HG02763 (cell line): ENCODE measurements around the gene CCDC60.

Source experiments
- ATAC-seq: cut with Tn5 transposase; IDR thresholded peaks from one replicate; pipeline ENCODE4 v1.9.1; 2021; ENCODE audit warnings: mild to moderate bottlenecking, moderate library complexity; ENCODE audit not compliant: unreplicated experiment

CCDC60 gene

DNA sequence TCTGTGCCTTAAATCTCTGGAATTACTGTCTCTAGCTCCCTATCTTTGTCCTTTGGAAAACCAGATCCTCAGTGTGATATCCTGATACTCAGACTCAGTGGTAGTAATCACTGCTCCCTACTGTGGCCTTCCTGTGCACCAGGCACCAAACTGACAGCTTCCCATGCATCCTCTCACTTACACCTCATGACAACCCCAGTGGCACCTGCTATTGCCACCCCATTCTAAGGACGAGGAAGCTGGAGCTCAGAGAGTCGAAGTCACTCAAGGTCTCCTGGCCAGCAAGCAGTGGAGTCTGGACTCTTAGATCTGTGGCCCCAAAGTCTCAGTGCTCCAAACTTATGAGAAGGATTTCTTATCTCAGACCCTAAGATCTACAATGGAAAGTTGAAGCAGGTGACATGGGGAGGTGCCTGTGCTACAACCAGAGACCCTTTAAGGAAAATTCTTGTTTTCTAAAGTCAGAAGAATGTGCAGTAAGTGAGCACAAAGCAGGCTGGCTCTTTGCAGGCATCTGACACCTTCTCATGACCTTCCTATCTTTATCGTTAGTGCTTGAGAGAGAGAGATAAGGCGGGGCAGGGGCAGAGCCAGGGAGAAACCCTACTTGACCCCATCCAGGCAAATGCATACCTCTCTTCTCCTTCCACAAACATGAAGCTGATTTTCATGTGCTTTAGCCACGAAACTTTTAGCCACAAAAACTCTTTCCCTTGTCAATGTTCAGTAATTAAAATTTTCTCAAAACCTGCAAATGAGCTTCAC, 47.1 kb downstream of the CCDC60 start:
- no peak for ATAC-seq

DNA sequence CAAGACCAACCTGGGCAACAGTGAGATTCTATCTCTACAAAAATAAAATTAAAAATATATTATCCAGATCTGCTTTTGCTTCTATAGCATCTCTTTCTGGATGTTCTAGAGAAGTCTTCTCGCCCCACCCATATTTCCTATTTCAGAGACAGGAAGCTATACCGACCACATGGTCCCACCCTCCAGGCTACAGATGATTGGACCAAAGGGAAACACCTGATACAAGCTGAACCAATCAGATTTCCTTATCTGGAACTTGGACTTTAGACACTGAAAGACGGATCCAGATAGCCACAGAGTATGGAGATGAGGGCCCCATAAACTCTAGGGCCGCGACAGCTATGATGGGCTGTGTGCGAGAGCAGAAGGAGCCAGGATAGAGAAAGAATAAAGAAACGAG, 48.7 kb downstream of the CCDC60 start:
- no peak for ATAC-seq

- ATAC-seq = no peak
These were observed 49.8 kb downstream of the CCDC60 start for GRCh38 chr12:119384340-119384739.

DNA sequence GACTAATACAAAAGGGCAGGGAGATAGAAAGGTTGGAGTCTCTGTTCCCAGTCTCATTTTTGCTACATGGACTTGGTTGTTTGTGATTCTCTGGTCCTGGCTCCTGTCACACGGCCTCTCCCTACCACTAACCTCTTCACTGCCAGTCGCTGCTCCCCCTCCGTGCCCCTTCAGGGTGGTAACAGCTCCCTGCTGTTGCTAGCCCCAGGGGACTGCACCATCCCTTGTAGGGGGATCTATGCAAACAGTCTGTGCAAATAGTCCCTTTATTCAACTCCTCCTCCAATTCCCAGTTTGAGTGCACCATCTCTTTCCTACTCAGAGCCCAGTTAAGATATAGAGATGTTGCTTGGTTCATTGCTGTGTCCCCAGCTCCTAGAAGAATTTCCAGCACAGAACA, 51.1 kb downstream of the CCDC60 start:
- ATAC-seq = no peak

GRCh38 chr12:119389687-119390086, 55.2 kb downstream of the CCDC60 start:
- ATAC-seq = no peak

DNA sequence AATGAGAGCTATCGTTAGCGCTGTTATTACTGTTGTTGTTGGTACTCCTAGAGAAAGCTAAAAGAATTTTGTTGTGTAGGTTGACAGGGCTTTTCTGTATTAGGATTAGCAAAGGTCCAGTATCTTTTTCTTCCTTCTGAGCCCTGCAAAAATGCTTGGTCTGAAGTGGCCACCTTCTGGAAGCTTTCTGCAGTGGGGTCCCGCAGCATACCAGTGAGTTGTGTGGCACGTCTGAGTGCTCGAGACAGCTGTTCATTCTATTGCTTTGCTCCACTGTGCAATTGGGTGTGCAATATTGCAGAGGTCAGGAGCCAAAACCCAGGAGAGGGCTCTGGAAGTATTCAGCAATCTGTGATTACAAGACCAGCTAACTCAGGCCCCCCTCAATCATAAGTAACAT, 57.1 kb downstream of the CCDC60 start:
- no peak for ATAC-seq

DNA sequence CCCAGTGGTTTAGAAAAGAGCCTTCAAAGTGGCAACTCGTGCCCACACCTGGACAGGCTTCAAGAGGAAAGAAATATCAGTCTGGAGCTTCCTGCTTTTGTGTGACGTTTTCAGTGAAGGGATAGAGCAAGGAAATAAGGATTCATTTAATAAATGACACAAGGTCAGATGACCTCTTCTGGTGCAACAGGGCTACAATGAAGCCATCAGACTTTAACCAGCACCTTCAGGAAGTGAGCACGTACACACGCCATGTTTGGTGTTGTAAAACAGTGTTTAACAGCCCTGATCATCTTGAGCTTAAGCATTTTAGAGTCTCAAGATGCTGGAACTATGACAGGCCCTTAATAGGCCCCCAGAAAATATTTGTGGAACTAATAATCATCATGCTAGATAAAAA, 59.1 kb downstream of the CCDC60 start:
- ATAC-seq = no peak

DNA sequence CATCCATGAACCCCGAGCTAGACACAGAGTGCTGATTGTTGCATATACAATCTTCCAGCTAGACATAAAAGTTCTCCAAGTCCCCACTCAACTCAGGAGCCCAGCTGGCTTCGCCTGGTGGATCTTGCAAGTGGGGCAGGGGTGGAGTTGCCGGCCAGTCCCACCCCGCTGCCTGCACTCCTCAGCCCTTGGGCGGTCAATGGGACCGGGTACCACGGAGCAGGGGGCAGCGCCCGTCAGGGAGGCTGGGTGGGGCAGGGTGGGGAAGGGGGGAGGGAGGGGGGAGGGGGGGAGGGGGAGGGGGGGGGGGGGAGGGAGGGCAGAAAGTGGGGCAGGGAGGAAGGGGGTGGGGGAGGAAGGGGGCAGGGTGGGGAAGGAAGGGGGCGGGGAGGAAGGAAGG, 63.0 kb downstream of the CCDC60 start:
- no peak for ATAC-seq

DNA sequence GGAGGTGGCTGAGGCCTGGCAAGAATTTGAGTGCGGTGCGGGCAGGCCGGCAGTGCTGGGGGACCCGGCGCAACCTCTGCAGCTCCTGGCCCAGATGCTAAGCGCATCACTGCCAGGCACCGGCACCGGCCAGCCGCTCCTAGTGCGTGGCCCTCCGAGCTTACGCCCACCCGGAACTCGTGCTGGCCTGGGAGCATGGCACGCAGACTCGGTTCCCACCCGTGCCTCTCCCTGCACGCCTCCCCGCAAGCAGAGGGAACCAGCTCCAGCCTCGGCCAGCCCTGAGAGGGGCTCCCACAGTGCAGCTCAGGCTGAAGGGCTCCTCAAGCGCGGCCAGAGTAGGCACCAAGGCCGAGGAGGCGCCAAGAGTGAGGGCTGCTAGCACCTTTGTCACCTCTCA, 63.7 kb downstream of the CCDC60 start:
- ATAC-seq = no peak

- ATAC-seq = no peak
These were observed 64.8 kb downstream of the CCDC60 start for GRCh38 chr12:119399301-119399700.

DNA sequence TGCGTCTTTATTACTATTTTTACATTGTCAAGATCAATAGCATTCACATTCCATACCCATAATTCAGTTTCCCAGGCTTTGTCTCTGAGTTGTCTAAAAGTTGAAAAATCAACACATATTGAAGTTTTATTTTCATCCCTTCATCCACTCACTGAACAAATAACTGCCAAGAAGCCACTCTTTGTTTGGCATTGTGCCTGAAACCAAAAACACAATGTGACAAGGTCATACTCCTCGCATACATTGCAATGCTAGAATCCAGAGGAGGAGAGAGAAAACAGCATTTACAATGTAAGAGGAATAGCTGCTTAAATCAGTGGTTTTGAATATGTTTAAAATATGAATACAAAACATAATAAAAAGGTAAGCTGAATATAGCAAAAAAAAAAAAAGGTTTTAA, 71.8 kb downstream of the CCDC60 start:
- no peak for ATAC-seq

GRCh38 chr12:119406811-119407210, 72.3 kb downstream of the CCDC60 start:
- no peak for ATAC-seq

GRCh38 chr12:119409043-119409442, 74.5 kb downstream of the CCDC60 start:
- no peak for ATAC-seq

GRCh38 chr12:119410396-119410795, 75.9 kb downstream of the CCDC60 start:
- no peak for ATAC-seq

DNA sequence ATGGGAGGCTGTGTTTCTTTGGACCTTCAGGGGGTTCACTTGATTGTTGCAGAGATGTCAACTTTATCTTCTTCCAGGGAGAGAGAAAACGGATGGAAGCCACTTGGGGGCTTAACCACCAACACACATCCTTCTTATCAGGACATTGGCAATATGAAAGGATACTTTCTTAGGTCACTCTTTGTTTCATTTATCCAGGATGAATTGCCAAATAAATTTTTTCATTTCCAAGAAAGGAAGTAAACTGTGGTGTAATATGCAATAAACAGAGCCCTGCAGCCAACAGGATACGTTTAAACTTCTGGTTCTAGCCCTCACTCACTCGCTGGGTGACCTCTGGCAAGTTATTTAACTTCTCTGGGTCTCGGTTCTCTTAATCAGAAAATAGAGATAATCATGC, 77.8 kb downstream of the CCDC60 start:
- no peak for ATAC-seq

DNA sequence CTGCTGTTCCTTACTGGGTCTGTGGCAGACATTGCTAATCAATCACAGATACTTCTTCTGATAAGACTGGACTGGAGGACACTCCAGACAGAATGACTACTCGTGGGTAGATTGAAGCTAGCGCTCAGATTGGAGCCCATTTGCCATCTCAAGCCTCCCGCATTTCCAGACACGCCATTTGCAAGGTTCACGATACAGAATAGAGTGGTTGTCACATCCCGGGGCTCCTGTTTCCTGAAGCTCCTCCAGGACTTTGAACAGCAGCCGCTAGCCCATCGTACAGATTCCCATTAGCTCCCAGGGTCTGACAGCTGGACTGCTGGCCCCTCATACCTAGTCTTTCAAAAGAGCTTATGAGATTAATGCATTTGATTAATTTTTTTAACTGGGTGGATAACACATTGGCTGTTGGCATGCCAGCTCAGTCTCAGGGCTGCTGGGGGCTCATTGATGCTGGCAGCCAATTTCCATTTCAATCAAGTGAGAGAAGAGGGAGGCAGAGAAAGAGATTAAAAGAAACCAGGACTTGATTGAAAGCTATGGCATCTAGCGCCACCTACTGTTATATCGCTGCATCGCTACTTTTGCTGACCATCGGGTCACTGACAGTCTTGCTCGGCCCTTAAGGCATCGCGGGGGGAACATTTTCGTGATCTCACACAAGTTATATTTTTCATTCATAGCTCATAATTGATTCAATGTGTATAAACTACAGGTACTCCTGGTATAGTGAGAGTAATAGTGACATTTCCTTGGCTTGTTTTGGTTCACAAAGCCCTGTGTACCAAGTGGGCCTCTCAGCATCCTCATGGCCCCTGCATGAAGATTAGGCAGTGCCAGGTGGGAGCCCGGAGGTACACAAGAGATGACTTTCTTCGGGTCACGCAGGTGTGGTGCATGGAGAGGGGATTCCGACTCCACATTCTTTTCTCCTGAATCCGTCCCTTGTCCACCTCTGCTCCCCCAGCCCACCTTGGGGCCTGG, 78.6 kb downstream of the CCDC60 start:
- ATAC-seq = no peak

DNA sequence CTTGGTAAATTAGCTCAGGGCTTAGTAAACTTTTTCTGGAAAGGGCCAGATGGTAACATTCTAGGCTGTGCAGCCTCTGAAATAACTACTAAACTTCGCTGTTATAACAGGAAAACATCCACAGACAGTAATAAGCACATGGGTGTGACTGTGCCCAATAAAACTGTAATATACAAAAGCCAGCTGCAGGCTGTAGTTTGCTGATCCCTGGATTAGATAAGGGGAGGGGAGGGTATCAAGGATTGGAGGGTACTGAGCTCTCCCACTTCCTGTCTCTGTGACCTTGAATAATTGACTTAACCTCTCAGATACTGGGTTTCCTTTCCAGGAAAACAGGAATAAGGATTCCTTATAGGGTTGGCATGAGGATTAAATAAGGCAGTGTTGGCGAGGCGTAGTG, 81.2 kb downstream of the CCDC60 start:
- ATAC-seq = no peak

- ATAC-seq = no peak
These were observed 82.9 kb downstream of the CCDC60 start for GRCh38 chr12:119417440-119417839.

DNA sequence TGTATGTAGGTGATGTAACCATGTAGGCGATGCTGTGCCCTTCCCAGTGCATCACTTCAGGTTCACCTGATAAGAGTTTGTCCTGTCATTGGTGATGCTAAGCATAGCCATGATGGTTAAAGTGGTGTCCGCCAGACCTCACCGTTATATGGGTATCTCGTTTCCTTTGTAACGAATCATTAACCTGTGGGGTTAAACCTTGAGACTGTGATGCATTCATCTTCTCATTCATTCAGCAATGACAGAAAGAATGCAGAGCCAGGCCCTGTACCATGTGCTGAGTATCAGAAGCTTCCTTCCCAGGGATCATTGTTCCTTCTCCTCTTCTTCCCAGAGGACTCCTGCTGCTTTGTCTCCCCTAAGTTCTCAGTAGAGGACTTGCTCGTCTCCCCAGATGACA, 84.9 kb downstream of the CCDC60 start:
- ATAC-seq = no peak

GRCh38 chr12:119423285-119423684, 88.8 kb downstream of the CCDC60 start:
- no peak for ATAC-seq

DNA sequence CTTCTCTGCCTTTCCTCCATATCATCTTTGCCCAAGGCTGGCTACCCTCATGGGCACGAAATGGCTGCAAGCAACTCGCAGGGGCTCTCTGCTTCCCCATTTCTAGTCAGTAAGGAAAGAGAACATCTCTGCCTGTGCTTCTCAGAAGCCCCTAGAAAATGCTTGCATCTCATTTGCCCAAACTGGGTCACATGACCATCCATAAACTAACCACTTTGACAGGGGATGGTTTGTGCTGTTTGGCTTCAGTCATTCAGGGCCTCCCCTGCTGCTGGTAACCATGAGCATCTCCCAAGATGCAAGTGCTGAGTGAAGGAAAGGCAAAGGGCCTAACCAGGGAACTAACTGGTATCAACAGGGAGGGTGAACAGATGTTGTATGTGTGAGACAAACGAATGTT, 91.1 kb downstream of the CCDC60 start:
- ATAC-seq = no peak

DNA sequence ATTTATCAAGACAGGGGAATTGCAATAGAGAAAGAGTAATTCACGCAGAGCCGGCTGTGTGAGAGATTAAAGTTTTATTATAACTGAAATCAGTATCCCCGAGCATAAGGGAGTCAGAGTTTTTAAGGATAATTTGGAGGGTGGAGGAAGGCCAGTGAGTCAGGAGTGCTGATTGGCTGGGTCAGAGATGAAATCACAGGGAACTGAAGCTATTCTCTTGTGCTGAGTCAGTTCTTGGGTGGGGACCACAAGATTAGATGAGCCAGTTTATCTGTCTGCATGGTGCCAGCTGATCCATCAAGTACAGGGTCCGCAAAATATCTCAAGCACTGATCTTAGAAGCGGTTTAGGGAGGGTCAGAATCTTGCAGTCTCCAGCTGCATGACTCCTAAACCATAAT, 96.6 kb downstream of the CCDC60 start:
- ATAC-seq = no peak
